Renal cortical epithelial cell (primary cell): Measurements from ENCODE around the gene NCBP3. TPM values are rescaled to one million over a fixed set of nuclear protein-coding genes. Genes with fewer than 3 reads are reported as not detected.

ENCODE experiments used
- DNase-seq: peaks from one replicate; pipeline ENCODE4 v3.0.0-alpha.2; 2011; ENCODE audit warnings: low read depth
- total RNA-seq: library from RNA; depleted of rRNA; stranded (reverse); fragments of >200 nt; gene quantifications from 2 replicates; pipeline ENCODE4 v1.2.3, GENCODE V29; 2014

Gene NCBP3
- total RNA-seq, 1 donor from 2014 or later = 35.5 TPM

DNA sequence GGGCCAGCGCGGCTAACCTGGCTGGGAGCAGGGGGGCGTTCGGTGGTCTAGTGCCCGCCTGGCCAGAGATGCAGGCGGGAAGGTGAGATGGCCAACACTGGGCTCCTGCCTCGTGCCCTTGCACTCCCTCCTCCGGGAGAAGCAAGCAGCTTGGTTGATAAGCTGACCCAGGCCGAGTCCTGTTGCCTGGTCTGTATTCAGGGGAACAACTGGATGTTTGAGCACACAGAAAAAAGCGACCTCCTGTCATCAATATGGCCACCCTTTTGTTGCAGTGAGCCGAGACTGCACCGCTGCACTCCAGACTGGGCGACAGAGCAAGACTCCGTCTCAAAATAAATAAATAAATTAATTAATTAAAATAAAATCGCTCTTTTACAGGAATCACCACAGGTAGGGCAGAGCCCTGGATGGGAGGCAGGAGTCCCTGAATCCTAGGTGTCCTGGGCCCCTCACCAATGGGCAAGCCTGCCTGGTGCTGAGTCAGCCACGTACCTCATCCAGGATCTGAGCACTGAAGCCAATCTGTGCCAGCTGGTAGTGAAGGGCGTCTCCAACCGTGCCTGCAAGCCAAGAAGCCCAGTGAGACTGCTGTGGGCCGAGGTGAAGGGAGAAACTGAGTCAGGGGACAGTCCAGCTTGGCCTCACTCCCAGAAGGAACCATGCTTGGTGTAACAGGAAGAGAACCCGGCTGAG, 90.6 kb downstream of the NCBP3 start:
- no peak for DNase-seq

DNA sequence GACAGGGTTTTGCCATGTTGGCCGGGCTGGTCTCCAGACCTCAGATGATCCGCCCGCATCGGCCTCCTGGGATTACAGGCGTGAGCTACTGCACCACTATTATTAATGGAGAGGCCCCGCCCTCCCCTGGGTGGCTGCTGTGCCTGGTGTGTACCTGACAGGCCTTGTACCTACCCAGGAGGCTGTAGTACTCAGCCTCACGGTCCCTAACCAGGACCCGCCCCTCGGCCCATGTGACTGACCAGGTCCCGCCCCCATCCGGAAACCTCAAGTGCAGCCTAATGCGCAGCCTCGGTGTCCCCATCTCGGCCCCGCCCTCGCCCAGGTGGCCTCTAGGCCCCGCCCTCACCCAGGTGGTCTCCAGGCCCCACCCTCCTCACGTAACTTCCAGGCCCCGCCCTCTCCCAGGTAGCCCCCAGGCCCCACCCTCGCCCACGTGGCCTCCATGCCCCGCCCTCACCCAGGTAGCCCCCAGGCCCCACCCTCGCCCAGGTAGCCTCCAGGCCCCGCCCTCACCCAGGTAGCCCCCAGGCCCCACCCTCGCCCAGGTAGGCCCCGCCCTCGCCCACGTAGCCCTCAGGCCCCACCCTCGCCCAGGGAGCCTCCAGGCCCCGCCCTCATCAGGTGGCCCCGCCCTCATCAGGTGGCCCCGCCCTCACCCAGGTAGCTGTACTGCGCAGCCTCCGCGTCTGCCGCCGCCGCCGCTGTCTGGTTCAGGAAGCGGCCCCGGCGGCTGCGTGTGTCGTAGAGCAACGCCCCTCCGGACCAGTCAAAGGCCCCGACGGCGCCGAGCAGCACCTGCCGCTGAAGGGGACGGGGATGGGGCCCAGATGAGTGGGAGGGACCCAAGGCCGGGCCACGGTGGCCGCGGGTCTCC, 91.3 kb downstream of the NCBP3 start:
- peak; percentile 28 for DNase-seq

DNA sequence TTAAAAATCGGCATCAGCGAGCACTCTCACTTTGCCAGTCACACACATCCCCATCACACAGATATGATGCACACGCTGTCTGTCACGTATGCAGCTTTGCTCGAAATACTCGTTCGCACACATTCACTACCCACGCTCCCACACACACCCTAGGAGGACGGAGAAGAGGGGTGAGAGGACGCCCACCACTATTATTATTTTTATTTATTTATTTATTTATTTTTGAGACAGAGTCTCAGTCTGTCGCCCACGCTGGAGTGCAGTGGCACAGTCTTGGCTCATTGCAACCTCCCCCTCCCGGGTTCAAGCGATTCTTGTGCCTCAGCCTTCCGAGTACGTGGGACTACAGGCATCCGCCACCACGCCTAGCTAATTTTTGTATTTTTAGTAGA, 92.0 kb downstream of the NCBP3 start:
- no peak for DNase-seq

DNA sequence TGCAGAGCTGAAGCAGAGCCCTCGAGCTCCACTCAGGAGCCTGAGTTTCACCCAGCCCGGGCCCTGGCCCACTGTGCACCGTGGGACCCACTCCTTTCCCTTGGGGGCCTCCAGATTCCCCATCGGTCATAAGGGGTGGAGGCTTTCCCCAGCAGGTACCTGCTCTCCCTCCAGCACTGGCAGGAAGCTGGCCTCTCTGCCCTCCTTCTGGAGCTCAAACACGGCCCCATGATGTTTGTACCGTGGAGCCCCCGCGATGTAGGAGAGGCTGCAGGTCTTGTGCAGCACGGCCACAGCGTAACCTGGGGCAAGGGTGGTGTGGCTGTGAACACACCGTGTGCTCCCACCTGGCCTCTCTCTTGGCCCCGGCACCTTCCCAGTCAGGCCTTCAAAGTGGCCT, 92.4 kb downstream of the NCBP3 start:
- no peak for DNase-seq

Other genes with a start within 250 kb of the NCBP3 start
- gene TRPV1, start 236.8 kb downstream of the NCBP3 start, total RNA-seq = 0.52 and 5.9 TPM in 2 replicates
- gene SHPK, start 210.0 kb downstream of the NCBP3 start, total RNA-seq = 13.8 and 21.2 TPM in 2 replicates
- gene CTNS, start 209.5 kb downstream of the NCBP3 start, total RNA-seq = 14.2 and 17.8 TPM in 2 replicates
- gene TAX1BP3, start 177.7 kb downstream of the NCBP3 start, total RNA-seq = 389 and 414 TPM in 2 replicates
- gene EMC6, start 177.4 kb downstream of the NCBP3 start, total RNA-seq = 15.3 and 18.8 TPM in 2 replicates
- gene P2RX5, start 150.1 kb downstream of the NCBP3 start, total RNA-seq = 2.9 and 19.3 TPM in 2 replicates
- gene HASPIN, start 122.3 kb downstream of the NCBP3 start, total RNA-seq = 0.89 and 5.0 TPM in 2 replicates
- gene ITGAE, start 45.1 kb downstream of the NCBP3 start, total RNA-seq = 8.7 and 14.2 TPM in 2 replicates
- 4.3 and 8.9 TPM in 2 replicates for gene CAMKK1, start 46.8 kb upstream of the NCBP3 start, total RNA-seq
- gene P2RX1, start 70.2 kb upstream of the NCBP3 start, total RNA-seq = not detected in 2 replicates
- 0.30 TPM in 1 of 2 replicates, not detected in the other for gene ATP2A3, start 118.2 kb upstream of the NCBP3 start, total RNA-seq